Measurements from ENCODE around the gene DEFB123. TPM values are rescaled to one million over a fixed set of nuclear protein-coding genes. Genes with fewer than 3 reads are reported as not detected.

The DEFB123 gene
- total RNA-seq, 6 experiments from 2014 or later, result not detected

GRCh38 chr20:31474758-31475427 lies 34.5 kb downstream of the DEFB123 start, which contains the start of the genes DEFB124 and REM1:
Gene DEFB124, minus strand, starts transcription at chr20:31475127. Its CDS starts 2,114 bp downstream, at chr20:31473013.
Gene REM1, plus strand, starts transcription at chr20:31475288. Its CDS starts 1,158 bp downstream, at chr20:31476446.
- 3% methylated on average over 14 of the region's 33 CpGs for WGBS (ENCODE audit: insufficient coverage, low coverage, low lambda C conversion rate, missing lambda C conversion rate)
- Histone ChIP-seq H3K27me3 (no peaks in the 10 kb centered on the region), H3K9me3 (no peaks in the 10 kb centered on the region), H3K4me3 (peak within 1 kb of the TSS; percentile 15 to 26 (median 20)), H3K4me1 (no peaks in the 10 kb centered on the region), H3K36me3 (no peaks in the 10 kb centered on the region), H3K27ac (no peak within 1 kb of the TSS)
- ATAC-seq, result peak; percentile 38 to 76 (median 58)
- intact Hi-C loops (cut with DNase I), result no loop called here
- DNase-seq, result peak in 1 of 3 donors; percentile 51
- TF ChIP-seq POLR2A (IDR thresholded peaks at IDR 0.05) (no peak), CTCF (IDR thresholded peaks at IDR 0.05) (no peak)

DNA sequence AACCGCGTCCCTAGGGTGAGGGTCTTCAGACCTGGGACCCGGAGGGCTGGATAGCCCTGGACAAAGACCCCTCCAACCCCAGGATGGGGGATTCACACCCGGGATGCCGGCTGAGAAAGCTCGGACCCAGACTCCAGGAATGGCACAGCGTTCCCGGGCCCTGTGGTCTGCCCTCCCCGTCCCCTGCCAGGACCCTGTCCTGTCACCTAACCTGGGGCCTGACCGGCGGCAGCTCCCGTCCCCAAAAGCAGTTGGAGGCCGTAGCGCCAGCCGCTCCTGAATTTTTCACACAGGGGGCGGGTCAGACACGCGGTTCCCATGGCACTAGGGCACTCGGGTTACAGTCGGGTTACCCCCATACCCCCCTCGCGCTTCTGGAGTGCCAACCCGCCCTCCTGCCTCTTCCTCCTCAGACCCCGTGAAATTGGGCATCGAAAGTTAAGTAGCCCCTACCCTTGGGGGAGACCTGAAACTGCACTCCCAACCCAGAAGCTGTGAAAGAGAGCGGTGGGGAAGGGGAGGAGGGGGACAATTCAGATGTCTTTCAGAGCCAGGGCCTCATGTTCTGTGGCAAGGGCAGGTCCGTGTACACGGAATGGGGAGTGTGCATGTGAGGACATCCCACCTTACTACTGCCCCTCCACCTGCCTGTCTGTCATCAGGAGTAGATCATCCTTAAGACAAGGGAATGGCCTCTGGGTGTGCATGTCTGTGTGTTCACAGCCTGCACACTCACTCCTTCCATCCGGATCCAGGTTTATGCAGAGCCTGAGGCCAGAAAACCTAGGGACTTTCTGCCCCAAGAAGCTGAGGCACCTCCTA lies 35.3 kb downstream of the DEFB123 start:
- intact Hi-C loops (cut with DNase I), result no loop called here
- no peak overlapping the region for H3K27ac ChIP-seq
- no peaks in the 10 kb centered on the region for H3K36me3 ChIP-seq
- TF ChIP-seq POLR2A (IDR thresholded peaks at IDR 0.05) (no peak), CTCF (IDR thresholded peaks at IDR 0.05) (no peak)
- no peak for DNase-seq
- no peaks in the 10 kb centered on the region for H3K27me3 ChIP-seq
- H3K4me1 ChIP-seq, result no peaks in the 10 kb centered on the region
- H3K9me3 ChIP-seq, result no peaks in the 10 kb centered on the region
- WGBS (ENCODE audit: insufficient coverage, low coverage, low lambda C conversion rate, missing lambda C conversion rate), result 0% methylated on average over 2 of the region's 29 CpGs
- peak overlapping the region; percentile 15 to 26 (median 20) for H3K4me3 ChIP-seq
- peak in 2 of 4 donors; percentile 18 to 27 for ATAC-seq

DNA sequence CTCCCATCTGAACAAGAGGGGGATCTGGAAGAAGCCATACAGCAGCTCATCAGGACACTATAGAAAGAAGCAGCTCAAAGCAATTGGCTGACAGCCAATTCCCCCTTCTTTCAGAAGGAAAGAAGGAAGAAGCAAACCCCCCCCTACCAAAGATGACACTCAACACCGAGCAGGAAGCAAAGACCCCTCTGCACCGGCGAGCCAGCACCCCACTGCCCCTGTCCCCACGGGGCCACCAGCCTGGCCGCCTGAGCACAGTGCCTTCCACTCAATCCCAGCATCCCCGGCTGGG lies 35.8 kb downstream of the DEFB123 start:
- TF ChIP-seq CTCF (IDR thresholded peaks at IDR 0.05) (no peak), POLR2A (IDR thresholded peaks at IDR 0.05) (no peak)
- no peak overlapping the region for H3K4me3 ChIP-seq
- ATAC-seq, result no peak
- H3K4me1 ChIP-seq, result no peaks in the 10 kb centered on the region
- 74% methylated on average over 3 of the region's 6 CpGs for WGBS (ENCODE audit: insufficient coverage, low coverage, low lambda C conversion rate, missing lambda C conversion rate)
- H3K36me3 ChIP-seq, result no peaks in the 10 kb centered on the region
- no peak overlapping the region for H3K27ac ChIP-seq
- intact Hi-C loops (cut with DNase I), result no loop called here
- H3K27me3 ChIP-seq, result no peaks in the 10 kb centered on the region
- no peak for DNase-seq
- H3K9me3 ChIP-seq, result no peaks in the 10 kb centered on the region

GRCh38 chr20:31476643-31477215 lies 36.3 kb downstream of the DEFB123 start:
- ATAC-seq, result no peak

More at GRCh38 chr20:31476643-31477215, 36.3 kb downstream of the DEFB123 start:
- intact Hi-C loops (cut with DNase I), result no loop called here
- no peak for TF ChIP-seq POLR2A (IDR thresholded peaks at IDR 0.05)
- TF ChIP-seq CTCF (IDR thresholded peaks at IDR 0.05), result no peak
- Histone ChIP-seq H3K27ac (no peak overlapping the region), H3K36me3 (no peaks in the 10 kb centered on the region), H3K4me1 (no peaks in the 10 kb centered on the region), H3K27me3 (no peaks in the 10 kb centered on the region), H3K4me3 (no peak overlapping the region), H3K9me3 (no peaks in the 10 kb centered on the region)
- 75% methylated on average over 2 of the region's 6 CpGs for WGBS (ENCODE audit: insufficient coverage, low coverage, low lambda C conversion rate, missing lambda C conversion rate)
- no peak for DNase-seq
